Brain pericyte (primary cell): ENCODE results near the gene MRPL54.
"Not testable (repeated sequence)": the region's sequence is repeated elsewhere in the genome, so short reads cannot be mapped to it uniquely, and the experiment has no call there.

Source experiments
- DNase-seq: peaks from one replicate; pipeline ENCODE4 v3.0.0-alpha.2; 2012; ENCODE audit warnings: low read depth, low spot score

MRPL54 gene

GRCh38 chr19:3810708-3811355 is 48.4 kb downstream of the MRPL54 start:
- no peak for DNase-seq

GRCh38 chr19:3813473-3814392 is 51.3 kb downstream of the MRPL54 start:
- DNase-seq = no peak

- no peak for DNase-seq
Measured at GRCh38 chr19:3814648-3815047, 52.2 kb downstream of the MRPL54 start.

GRCh38 chr19:3816148-3816547 is 53.7 kb downstream of the MRPL54 start:
- DNase-seq = not testable (repeated sequence)

- no peak for DNase-seq
Measured at GRCh38 chr19:3816566-3817218, 54.2 kb downstream of the MRPL54 start.
